Fibroblast of villous mesenchyme (primary cell): ENCODE measurements around the gene EID2B. TPM values are rescaled to one million over a fixed set of nuclear protein-coding genes. Genes with fewer than 3 reads are reported as not detected.

Source experiments
- DNase-seq: peaks from one replicate; pipeline ENCODE4 v3.0.0-alpha.2; 2010; ENCODE audit warnings: low read depth
- H3K4me3 ChIP-seq: 2 replicates; pipeline ENCODE4 v1.5.1; 2011; ENCODE audit warnings: low read depth, mild to moderate bottlenecking, low read length
- total RNA-seq: library from RNA; depleted of rRNA; stranded (reverse); fragments of >200 nt; gene quantifications from 2 replicates; pipeline ENCODE4 v1.2.3, GENCODE V29; 2012
- TF ChIP-seq, protein P1 (sequence below): IDR thresholded peaks from 2 replicates; pipeline ENCODE4 v1.5.1; 2012; ENCODE audit warnings: low read depth, mild to moderate bottlenecking, low read length; ENCODE audit not compliant: insufficient read depth

EID2B gene
- total RNA-seq, 1 donor: 4.3 TPM

DNA sequence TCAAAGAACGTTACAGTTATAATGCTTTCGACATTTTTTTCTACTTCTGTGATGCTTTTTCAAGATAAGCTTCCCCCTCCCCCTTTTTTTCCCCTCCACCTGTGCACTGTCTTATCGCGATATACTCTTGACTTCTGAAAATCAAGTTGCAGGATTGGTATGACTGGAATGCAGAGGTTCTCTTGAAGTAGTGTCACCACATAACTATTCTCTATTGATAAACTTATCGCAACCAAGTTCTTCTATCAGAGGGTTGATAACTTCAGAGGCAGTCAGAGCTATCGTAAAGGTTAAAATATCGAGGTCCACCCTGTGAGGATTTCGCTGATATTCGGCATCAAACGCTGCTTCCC, 6.5 kb upstream of the EID2B start:
- H3K4me3 ChIP-seq: peak overlapping the region; percentile 85
- TF ChIP-seq, protein P1, sequence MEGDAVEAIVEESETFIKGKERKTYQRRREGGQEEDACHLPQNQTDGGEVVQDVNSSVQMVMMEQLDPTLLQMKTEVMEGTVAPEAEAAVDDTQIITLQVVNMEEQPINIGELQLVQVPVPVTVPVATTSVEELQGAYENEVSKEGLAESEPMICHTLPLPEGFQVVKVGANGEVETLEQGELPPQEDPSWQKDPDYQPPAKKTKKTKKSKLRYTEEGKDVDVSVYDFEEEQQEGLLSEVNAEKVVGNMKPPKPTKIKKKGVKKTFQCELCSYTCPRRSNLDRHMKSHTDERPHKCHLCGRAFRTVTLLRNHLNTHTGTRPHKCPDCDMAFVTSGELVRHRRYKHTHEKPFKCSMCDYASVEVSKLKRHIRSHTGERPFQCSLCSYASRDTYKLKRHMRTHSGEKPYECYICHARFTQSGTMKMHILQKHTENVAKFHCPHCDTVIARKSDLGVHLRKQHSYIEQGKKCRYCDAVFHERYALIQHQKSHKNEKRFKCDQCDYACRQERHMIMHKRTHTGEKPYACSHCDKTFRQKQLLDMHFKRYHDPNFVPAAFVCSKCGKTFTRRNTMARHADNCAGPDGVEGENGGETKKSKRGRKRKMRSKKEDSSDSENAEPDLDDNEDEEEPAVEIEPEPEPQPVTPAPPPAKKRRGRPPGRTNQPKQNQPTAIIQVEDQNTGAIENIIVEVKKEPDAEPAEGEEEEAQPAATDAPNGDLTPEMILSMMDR: no peak
- no peak for DNase-seq

DNA sequence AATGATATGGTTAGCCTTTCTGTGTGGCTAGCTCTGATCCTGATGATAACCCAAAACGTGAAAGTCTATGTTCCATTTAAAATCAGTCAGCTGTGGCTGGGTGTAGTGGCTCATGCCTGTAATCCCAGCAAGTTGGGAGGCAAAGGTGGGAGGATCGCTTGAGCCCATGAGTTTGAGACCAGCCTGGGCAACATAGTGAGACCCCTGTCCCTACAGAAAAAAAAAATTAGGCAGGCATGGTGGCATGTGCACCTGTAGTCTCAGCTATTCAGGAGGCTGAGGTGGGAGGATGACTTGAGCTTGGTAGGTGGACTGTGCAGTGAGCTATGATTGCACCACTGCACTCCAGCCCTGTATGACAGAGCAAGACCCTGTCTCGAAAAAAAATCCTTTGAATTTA, 1.1 kb upstream of the EID2B start:
- TF ChIP-seq, protein P1: no peak

DNA sequence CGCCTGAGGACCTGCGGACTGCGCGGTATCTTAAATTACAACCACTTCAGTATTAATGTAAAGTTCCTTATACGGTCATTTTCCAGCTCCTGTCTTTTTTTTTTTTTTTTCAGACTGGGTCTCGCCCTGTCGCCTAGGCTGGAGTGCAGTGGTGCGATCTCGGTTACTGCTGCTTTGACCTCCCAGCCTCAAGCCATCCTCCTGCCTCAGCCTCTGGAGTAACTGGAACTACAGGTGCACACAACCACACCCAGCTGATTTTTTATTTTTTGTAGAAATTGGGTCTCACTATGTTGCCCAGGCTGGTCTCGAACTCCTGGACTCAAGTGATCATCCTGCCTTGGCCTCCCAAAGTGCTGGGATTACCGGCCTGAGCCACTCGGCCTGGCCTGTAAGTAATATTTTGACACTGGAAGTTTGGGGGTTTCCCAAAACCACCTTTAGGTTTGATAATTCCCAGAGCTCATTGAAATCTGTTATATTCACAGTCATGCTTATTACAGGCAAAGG, 406 bp upstream of the EID2B start:
- DNase-seq: no peak
- TF ChIP-seq, protein P1: no peak
- H3K4me3 ChIP-seq: no peak overlapping the region

More for the DNA sequence above, 1.1 kb upstream of the EID2B start:
- H3K4me3 ChIP-seq: no peak overlapping the region
- DNase-seq: no peak

DNA sequence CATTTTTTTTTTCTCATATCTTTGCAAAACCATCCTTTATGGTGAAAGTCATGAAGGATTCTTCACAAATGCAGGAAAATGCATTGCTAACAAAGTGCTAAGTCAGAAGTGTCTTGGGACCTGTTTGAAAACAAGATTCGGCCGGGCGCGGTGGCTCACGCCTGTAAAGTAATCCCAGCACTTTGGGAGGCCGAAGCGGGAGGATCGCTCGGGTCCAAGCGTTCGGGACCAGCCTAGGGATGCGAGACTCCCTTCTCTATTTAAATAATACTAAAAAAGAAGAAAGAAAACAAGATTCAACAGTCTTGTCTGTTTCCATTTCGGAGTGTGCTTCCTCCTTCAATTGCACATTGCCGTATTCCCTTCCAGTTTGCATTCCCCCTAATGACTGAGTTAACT, 819 bp downstream of the EID2B start:
- H3K4me3 ChIP-seq: peak overlapping the region; percentile 88
- peak; percentile 5 for DNase-seq
- TF ChIP-seq, protein P1: no peak

DNA sequence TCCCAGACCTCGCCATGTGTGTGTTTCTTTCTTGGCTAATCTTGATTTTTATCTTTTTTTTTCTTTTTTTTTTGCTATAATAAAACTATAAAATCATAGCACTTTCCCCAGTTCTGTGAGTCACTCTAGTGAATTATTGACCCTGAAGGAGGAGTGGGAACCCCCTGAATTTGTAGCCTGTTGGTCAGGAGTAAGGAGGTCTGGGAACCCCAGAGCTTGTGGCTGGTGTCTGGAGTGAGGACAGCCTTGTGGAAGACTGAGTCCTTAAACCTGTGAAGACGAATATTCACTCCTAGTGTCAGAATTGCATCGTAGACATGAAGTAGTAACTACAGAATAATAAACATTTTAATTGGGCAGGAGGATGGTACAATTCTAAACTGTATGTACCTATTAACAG, 7.4 kb downstream of the EID2B start:
- no peak overlapping the region for H3K4me3 ChIP-seq
- DNase-seq: no peak
- TF ChIP-seq, protein P1: no peak

DNA sequence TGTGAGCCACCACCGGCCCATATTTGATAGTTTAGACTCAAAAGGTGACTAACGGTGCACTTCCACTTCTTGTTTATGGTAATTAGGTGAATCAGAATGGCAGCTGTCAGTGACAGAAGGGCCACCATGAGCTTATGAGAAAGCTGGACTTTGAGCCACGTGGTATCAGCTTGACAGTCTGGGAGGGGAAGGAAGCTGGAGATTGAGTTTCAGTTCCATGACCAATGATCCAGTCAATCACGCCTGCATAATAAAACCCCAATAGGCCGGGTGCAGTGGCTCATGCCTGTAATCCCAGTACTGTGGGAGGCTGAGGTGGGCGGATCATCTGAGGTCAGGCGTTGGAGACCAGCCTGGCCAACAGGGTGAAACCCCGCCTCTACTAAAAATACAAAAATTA, 8.2 kb downstream of the EID2B start:
- TF ChIP-seq, protein P1: no peak
- DNase-seq: no peak
- H3K4me3 ChIP-seq: no peak overlapping the region
